K562 (cell line): ENCODE results near the gene CEP68. TPM values are rescaled to one million over a fixed set of nuclear protein-coding genes. Genes with fewer than 3 reads are reported as not detected.
A peak's percentile ranks its signal among the peaks of the same experiment; 100 is the strongest.

Experiments
- CBX8 ChIP-seq: fragments of 200-600 bp; sonication (generic); IDR thresholded peaks from 2 replicates; pipeline ENCODE4 v1.6.1; 2012; ENCODE audit warnings: borderline replicate concordance, mixed run types, low read depth, mild to moderate bottlenecking, moderate library complexity, mixed read lengths, low read length, control low read depth, inconsistent platforms; ENCODE audit not compliant: poor library complexity, severe bottlenecking; ENCODE audit errors: extremely low read depth
- E2F6 ChIP-seq, 2 experiments: IDR thresholded peaks; 2 replicates each; pipeline ENCODE4 v1.6.1; 2011; ENCODE audit warnings: borderline replicate concordance in 1 of 2, control low read depth in 1 of 2, low read depth in 1 of 2, low read length in 1 of 2, mild to moderate bottlenecking in 1 of 2, mixed read lengths in 1 of 2, moderate library complexity in 1 of 2; ENCODE audit not compliant: insufficient read depth in 1 of 2, insufficient read length in 1 of 2, poor library complexity in 1 of 2, severe bottlenecking in 1 of 2; ENCODE audit errors: extremely low read depth in 1 of 2
- ELF1 ChIP-seq: fragments of 200-800 bp; sonication (Bioruptor generic); IDR thresholded peaks from 2 replicates; pipeline ENCODE4 v1.6.1; 2016; ENCODE audit warnings: missing genetic modification characterization, missing compliant biosample characterization
- ETV6 ChIP-seq, 3 experiments: fragments of 150-350 bp in 1 of 3; sonication (generic) in 1 of 3; formaldehyde crosslinking in 1 of 3; IDR thresholded peaks; 2 replicates each; pipeline versions ENCODE4 v1.6.1 to v1.8.0; 2014 to 2022; ENCODE audit warnings: borderline replicate concordance in 2 of 3, low read depth in 2 of 3, antibody characterized with exemption in 1 of 3, low read length in 1 of 3, mild to moderate bottlenecking in 1 of 3, missing genetic modification reagents in 1 of 3
- FIP1L1 ChIP-seq: fragments of 200-400 bp; formaldehyde crosslinking; IDR thresholded peaks from 2 replicates; pipeline ENCODE4 v1.6.1; 2018; ENCODE audit warnings: mild to moderate bottlenecking, low read depth, low read length; ENCODE audit not compliant: poor library complexity, severe bottlenecking
- NFIC ChIP-seq: fragments of 450-650 bp; IDR thresholded peaks from 2 replicates; pipeline ENCODE4 v1.6.1; 2017; ENCODE audit warnings: mild to moderate bottlenecking, inconsistent platforms
- POLR2AphosphoS2 ChIP-seq: IDR thresholded peaks from 2 replicates; pipeline ENCODE4 v1.6.1; 2012; ENCODE audit warnings: low read length, improper control_type of control experiment
- SMAD4 ChIP-seq: fragments of 250-450 bp; sonication (Bioruptor Pico); conservative IDR thresholded peaks from 2 replicates; pipeline ENCODE4 v1.8.0; 2021; ENCODE audit warnings: inconsistent platforms, mild to moderate bottlenecking, moderate library complexity
- TAF7 ChIP-seq: fragments of 450-650 bp; IDR thresholded peaks from 2 replicates; pipeline ENCODE4 v1.6.1; 2016; ENCODE audit warnings: missing genetic modification characterization, missing compliant biosample characterization
- TFAP4 ChIP-seq: sonication (generic); formaldehyde crosslinking; IDR thresholded peaks from 2 replicates; pipeline ENCODE4 v1.8.0; 2022; ENCODE audit warnings: missing genetic modification reagents, mild to moderate bottlenecking, moderate library complexity, borderline replicate concordance
- TRIM28 ChIP-seq: fragments of 450-650 bp; IDR thresholded peaks from 2 replicates; pipeline ENCODE4 v1.6.1; 2017
- ZBTB49 ChIP-seq: sonication (generic); formaldehyde crosslinking; IDR thresholded peaks from 2 replicates; pipeline ENCODE4 v1.8.0; 2022; ENCODE audit warnings: missing genetic modification reagents, mild to moderate bottlenecking, borderline replicate concordance
- ZNF212 ChIP-seq: fragments of 450-650 bp; formaldehyde crosslinking; IDR thresholded peaks from 2 replicates; pipeline ENCODE4 v1.4.0; 2020; ENCODE audit warnings: mild to moderate bottlenecking
- ZNF780A ChIP-seq: fragments of 250-450 bp; sonication (Bioruptor Pico); IDR thresholded peaks from 2 replicates; pipeline ENCODE4 v1.5.0; 2021; ENCODE audit warnings: mild to moderate bottlenecking
- polyA plus RNA-seq, 8 experiments: library from polyadenylated mRNA; depleted of rRNA in 4 of 8; stranded (reverse) in 5 of 8; unstranded in 3 of 8; fragments of >200 nt; fragmentation: Nextera tagmentation in 2 of 8; fragmentation: Illumina TruSeq in 1 of 8; extraction: Ambion mirVana in 2 of 8; extraction: Trizol in 1 of 8; gene quantifications; 2 replicates each; pipeline versions ENCODE4 v1.2.1 to v1.2.3, GENCODE V29; 2011 to 2014; ENCODE audit warnings: inconsistent platforms in 1 of 8, missing spikeins in 1 of 8
- total RNA-seq, 7 experiments: library from RNA; depleted of rRNA in 6 of 7; stranded (reverse); fragments of >200 nt in 6 of 7; fragmentation: Illumina TruSeq in 2 of 7; extraction: Trizol in 2 of 7; gene quantifications; 2 replicates each; pipeline versions ENCODE4 v1.2.1 to v1.2.3, GENCODE V29; 2011 to 2021; ENCODE audit warnings: low replicate concordance in 1 of 7
- TF ChIP-seq, protein P1 (sequence below): fragments of 450-650 bp; IDR thresholded peaks from 2 replicates; pipeline ENCODE4 v1.6.1; 2016
- TF ChIP-seq, protein P2 (sequence below): IDR thresholded peaks from 2 replicates; pipeline ENCODE4 v1.6.1; 2016; ENCODE audit warnings: missing genetic modification characterization, missing compliant biosample characterization

Gene CEP68
- total and polyA plus RNA-seq, 9 of the 15 experiments (the other 6 are each of a cell fraction or from before 2014, with no cell fraction given), result 1.4 to 8.5 (median 5.2) TPM

DNA sequence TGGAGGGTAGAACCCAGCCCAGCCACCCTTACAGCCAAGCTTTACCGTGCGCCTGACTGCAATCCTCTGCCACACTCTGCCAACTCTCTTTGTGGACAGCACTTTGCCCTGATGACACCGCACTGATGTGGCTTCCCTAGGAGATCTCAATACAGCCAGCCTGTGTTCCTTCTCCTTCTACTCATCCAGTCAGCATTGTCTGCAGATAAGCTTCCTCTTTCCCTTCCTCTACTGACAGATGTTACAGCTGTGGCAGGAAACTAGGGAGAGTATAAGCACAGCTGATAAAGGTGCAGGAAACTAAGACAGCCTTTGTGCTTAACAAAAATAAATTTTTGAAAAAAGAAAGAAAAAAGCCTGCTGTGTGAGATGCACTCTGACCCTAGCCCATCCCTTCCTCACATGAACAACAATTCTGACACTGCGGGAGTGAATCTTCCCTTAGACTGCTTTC lies 25.0 kb downstream of the CEP68 start (continued):
- no peak for TF ChIP-seq FIP1L1
- no peak for TF ChIP-seq ZNF212
- TF ChIP-seq, protein P1, sequence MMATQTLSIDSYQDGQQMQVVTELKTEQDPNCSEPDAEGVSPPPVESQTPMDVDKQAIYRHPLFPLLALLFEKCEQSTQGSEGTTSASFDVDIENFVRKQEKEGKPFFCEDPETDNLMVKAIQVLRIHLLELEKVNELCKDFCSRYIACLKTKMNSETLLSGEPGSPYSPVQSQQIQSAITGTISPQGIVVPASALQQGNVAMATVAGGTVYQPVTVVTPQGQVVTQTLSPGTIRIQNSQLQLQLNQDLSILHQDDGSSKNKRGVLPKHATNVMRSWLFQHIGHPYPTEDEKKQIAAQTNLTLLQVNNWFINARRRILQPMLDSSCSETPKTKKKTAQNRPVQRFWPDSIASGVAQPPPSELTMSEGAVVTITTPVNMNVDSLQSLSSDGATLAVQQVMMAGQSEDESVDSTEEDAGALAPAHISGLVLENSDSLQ, result peak; percentile 37; the same call in 1 of the 2 replicates
- TF ChIP-seq E2F6 (IDR thresholded peaks at IDR 0.05; ENCODE audit: borderline replicate concordance in 1 of 2, extremely low read depth in 1 of 2, insufficient read depth in 1 of 2, insufficient read length in 1 of 2, low read depth in 1 of 2, low read length in 1 of 2, poor library complexity in 1 of 2, severe bottlenecking in 1 of 2), result no peak
- TF ChIP-seq SMAD4 (CRISPR knock-in tag), result 0 out of 2 replicates have a peak, but pooled peaks have one; percentile 42
- no peak for TF ChIP-seq ETV6 (IDR thresholded peaks at IDR 0.05; ENCODE audit: borderline replicate concordance in 1 of 2, low read depth in 2 of 2, low read length in 1 of 2)
- no peak for TF ChIP-seq ETV6 (CRISPR knock-in tag; IDR thresholded peaks at IDR 0.05; ENCODE audit: borderline replicate concordance)
- no peak for TF ChIP-seq TAF7 (tag)
- TF ChIP-seq ZNF780A (CRISPR knock-in tag), result no peak
- no peak for TF ChIP-seq ZBTB49 (CRISPR knock-in tag)
- TF ChIP-seq CBX8, result no peak
- TF ChIP-seq NFIC, result peak; percentile 61
- TF ChIP-seq ELF1, result no peak
- TF ChIP-seq, protein P2, sequence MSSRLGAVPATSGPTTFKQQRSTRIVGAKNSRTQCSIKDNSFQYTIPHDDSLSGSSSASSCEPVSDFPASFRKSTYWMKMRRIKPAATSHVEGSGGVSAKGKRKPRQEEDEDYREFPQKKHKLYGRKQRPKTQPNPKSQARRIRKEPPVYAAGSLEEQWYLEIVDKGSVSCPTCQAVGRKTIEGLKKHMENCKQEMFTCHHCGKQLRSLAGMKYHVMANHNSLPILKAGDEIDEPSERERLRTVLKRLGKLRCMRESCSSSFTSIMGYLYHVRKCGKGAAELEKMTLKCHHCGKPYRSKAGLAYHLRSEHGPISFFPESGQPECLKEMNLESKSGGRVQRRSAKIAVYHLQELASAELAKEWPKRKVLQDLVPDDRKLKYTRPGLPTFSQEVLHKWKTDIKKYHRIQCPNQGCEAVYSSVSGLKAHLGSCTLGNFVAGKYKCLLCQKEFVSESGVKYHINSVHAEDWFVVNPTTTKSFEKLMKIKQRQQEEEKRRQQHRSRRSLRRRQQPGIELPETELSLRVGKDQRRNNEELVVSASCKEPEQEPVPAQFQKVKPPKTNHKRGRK (tag), result no peak
- TF ChIP-seq TRIM28, result no peak
- peak; percentile 88 for TF ChIP-seq TFAP4 (CRISPR knock-in tag)
- TF ChIP-seq POLR2AphosphoS2, result no peak
